D721Med (cell line): ENCODE results near the gene LDLRAD4.

Experiments used
- DNase-seq: peaks from one replicate; pipeline ENCODE4 v3.0.0; 2011; ENCODE audit warnings: low spot score; ENCODE audit not compliant: insufficient read length
- FAIRE-seq: peaks from 2 replicates; lab custom pipeline; 2011; peaks lifted over from hg19 to GRCh38; lab: Jason Lieb, UNC
- CTCF ChIP-seq: IDR thresholded peaks from 2 replicates; pipeline ENCODE4 v1.5.1; 2012; ENCODE audit warnings: mild to moderate bottlenecking, control low read depth; ENCODE audit not compliant: insufficient read depth; ENCODE audit errors: missing control alignments

The LDLRAD4 gene

GRCh38 chr18:13440277-13441248 is 222.0 kb downstream of the LDLRAD4 start:
- FAIRE-seq (no peak), DNase-seq (no peak)
- no peak for TF ChIP-seq CTCF

GRCh38 chr18:13441736-13442135 is 223.2 kb downstream of the LDLRAD4 start:
- FAIRE-seq, result no peak

GRCh38 chr18:13442451-13442850 is 223.9 kb downstream of the LDLRAD4 start:
- DNase-seq (no peak), FAIRE-seq (no peak)
- TF ChIP-seq CTCF, result no peak

More at GRCh38 chr18:13441736-13442135, 223.2 kb downstream of the LDLRAD4 start:
- no peak for TF ChIP-seq CTCF
- DNase-seq, result no peak

GRCh38 chr18:13443552-13443951 is 225.0 kb downstream of the LDLRAD4 start:
- no peak for DNase-seq
- TF ChIP-seq CTCF, result no peak
- no peak for FAIRE-seq

- DNase-seq, result no peak
- FAIRE-seq, result no peak
- no peak for TF ChIP-seq CTCF
These were observed 226.1 kb downstream of the LDLRAD4 start for GRCh38 chr18:13444430-13445240.

GRCh38 chr18:13445241-13445897 is 226.8 kb downstream of the LDLRAD4 start:
- FAIRE-seq (no peak), DNase-seq (no peak)
- no peak for TF ChIP-seq CTCF
